ENCODE data around the gene PTPRD.

PTPRD gene

GRCh38 chr9:9396518-9396917, 1216.3 kb downstream of the PTPRD start:
- Histone ChIP-seq H3K4me1 (ENCODE audit: control insufficient read depth, insufficient read depth, low read length) (no peaks in the 10 kb centered on the region), H3K36me3 (ENCODE audit: control insufficient read depth in 2 of 2, insufficient read depth in 2 of 2, low read length in 2 of 2) (no peaks in the 10 kb centered on the region), H3K9me3 (ENCODE audit: control insufficient read depth in 2 of 2, low read length in 2 of 2) (no peaks in the 10 kb centered on the region), H3K27ac (ENCODE audit: low read length) (no peak overlapping the region), H3K4me3 (ENCODE audit: low read length in 2 of 2) (no peak overlapping the region), H3K9ac (ENCODE audit: low read length in 2 of 2) (no peak overlapping the region), H3K27me3 (ENCODE audit: control insufficient read depth in 1 of 2, insufficient read depth in 2 of 2, low read length in 2 of 2) (no peaks in the 10 kb centered on the region)

DNA sequence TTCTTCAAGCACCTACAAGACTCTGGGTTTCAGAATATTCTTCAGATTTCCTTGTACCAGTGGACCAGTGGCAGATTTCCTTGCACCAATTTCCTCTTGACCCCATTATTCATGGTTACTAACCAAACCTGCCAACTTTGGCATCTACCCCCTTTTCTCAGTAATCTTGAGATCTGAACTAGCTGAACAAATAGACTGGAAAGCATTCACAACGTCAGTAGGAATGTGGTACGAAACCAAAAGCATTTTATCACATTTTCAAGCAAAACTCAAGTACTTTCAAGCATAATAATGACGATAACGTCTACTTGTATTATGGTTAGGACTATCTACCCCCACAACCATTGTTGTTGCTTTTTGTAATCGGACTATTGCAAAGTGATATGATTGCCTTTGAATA, 1217.3 kb downstream of the PTPRD start:
- no peaks in the 10 kb centered on the region for H3K9me3 ChIP-seq (ENCODE audit: control insufficient read depth in 2 of 2, low read length in 2 of 2)
- H3K27me3 ChIP-seq (ENCODE audit: control insufficient read depth in 1 of 2, insufficient read depth in 2 of 2, low read length in 2 of 2), result no peaks in the 10 kb centered on the region
- no peak overlapping the region for H3K4me3 ChIP-seq (ENCODE audit: low read length in 2 of 2)
- H3K27ac ChIP-seq (ENCODE audit: low read length), result no peak overlapping the region
- no peaks in the 10 kb centered on the region for H3K36me3 ChIP-seq (ENCODE audit: control insufficient read depth in 2 of 2, insufficient read depth in 2 of 2, low read length in 2 of 2)
- H3K4me1 ChIP-seq (ENCODE audit: control insufficient read depth, insufficient read depth, low read length), result no peaks in the 10 kb centered on the region
- no peak overlapping the region for H3K9ac ChIP-seq (ENCODE audit: low read length in 2 of 2)

DNA sequence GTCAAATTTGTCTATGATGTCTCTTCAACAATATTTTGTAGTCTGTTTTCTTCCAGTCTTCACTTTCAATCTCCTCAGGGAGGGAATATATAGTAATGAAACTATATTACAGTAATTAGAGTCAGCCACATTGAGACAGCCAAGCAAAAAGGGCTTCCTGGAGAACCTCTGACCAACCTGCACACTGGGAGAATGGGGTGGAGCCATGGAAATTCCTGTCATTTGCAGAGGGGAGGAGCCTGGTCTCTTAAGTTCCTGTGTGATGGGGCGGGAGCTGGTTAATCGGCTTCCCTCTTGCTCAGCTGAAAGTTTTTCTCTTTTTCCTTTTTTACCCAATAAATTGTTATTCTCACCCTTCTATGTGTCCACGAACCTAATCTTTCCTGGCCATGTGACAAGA, 1220.0 kb downstream of the PTPRD start:
- H3K27me3 ChIP-seq (ENCODE audit: control insufficient read depth in 1 of 2, insufficient read depth in 2 of 2, low read length in 2 of 2), result no peaks in the 10 kb centered on the region
- no peak overlapping the region for H3K4me3 ChIP-seq (ENCODE audit: low read length in 2 of 2)
- no peak overlapping the region for H3K27ac ChIP-seq (ENCODE audit: low read length)
- H3K9ac ChIP-seq (ENCODE audit: low read length in 2 of 2), result no peak overlapping the region
- H3K36me3 ChIP-seq (ENCODE audit: control insufficient read depth in 2 of 2, insufficient read depth in 2 of 2, low read length in 2 of 2), result no peaks in the 10 kb centered on the region
- H3K9me3 ChIP-seq (ENCODE audit: control insufficient read depth in 2 of 2, low read length in 2 of 2), result no peaks in the 10 kb centered on the region
- no peaks in the 10 kb centered on the region for H3K4me1 ChIP-seq (ENCODE audit: control insufficient read depth, insufficient read depth, low read length)

DNA sequence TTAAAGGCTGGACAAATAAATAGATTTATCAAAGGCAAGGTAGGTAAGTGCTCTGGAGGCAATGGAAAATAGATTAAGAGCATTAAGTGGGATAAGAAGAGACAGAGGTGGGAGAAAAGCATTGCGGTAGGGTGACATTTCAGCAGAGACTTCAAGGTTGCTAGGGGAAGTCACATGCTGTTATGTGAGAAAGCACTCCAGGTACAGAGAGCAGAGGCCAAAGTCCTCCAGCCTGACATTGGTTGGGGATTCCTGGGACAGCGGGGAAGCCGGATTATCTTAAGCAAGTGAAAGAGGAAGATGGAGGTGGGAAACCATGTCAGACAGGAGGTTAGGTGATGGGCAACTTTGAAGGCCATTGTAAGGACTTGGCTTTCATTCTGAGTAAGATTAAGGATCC, 1222.9 kb downstream of the PTPRD start:
- H3K4me3 ChIP-seq (ENCODE audit: low read length in 2 of 2), result no peak overlapping the region
- no peaks in the 10 kb centered on the region for H3K4me1 ChIP-seq (ENCODE audit: control insufficient read depth, insufficient read depth, low read length)
- no peak overlapping the region for H3K27ac ChIP-seq (ENCODE audit: low read length)
- H3K9me3 ChIP-seq (ENCODE audit: control insufficient read depth in 2 of 2, low read length in 2 of 2), result no peaks in the 10 kb centered on the region
- no peaks in the 10 kb centered on the region for H3K36me3 ChIP-seq (ENCODE audit: control insufficient read depth in 2 of 2, insufficient read depth in 2 of 2, low read length in 2 of 2)
- H3K9ac ChIP-seq (ENCODE audit: low read length in 2 of 2), result no peak overlapping the region
- no peaks in the 10 kb centered on the region for H3K27me3 ChIP-seq (ENCODE audit: control insufficient read depth in 1 of 2, insufficient read depth in 2 of 2, low read length in 2 of 2)

DNA sequence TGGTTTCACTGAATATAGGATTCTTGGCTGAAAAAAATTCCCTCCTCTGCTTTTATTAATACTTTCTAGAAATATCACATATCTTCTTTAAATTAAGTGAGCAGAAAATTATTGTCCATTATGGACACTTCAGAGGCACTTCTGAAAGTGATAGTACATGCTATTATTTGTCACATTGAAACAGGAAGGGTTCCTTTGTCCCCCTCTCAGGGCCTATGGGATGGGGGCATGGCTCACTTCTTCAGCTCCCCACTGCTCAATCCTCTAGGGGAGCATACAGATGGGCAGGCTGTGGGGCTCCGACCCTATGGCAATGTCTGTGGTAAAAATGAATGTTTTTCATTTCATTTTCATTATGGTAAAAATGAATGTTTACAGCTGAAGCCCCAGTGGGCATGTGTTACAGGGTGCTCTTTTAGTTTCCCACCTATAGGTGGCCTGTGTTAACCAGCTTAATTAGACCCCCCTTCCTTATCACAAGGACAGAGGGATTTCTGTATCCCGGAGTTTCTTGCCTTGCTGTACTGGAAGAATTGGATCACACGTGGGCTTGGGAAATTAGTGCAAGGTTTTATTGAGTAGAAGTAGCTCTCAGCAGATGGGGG, 1225.2 kb downstream of the PTPRD start:
- Histone ChIP-seq H3K27ac (ENCODE audit: low read length) (no peak overlapping the region), H3K4me3 (ENCODE audit: low read length in 2 of 2) (no peak overlapping the region), H3K9ac (ENCODE audit: low read length in 2 of 2) (no peak overlapping the region)

GRCh38 chr9:9362332-9362731, 1250.5 kb downstream of the PTPRD start:
- no peaks in the 10 kb centered on the region for H3K27me3 ChIP-seq (ENCODE audit: control insufficient read depth in 1 of 2, insufficient read depth in 2 of 2, low read length in 2 of 2)
- H3K4me1 ChIP-seq (ENCODE audit: control insufficient read depth, insufficient read depth, low read length), result no peaks in the 10 kb centered on the region
- no peak overlapping the region for H3K27ac ChIP-seq (ENCODE audit: low read length)
- H3K9ac ChIP-seq (ENCODE audit: low read length in 2 of 2), result no peak overlapping the region
- H3K9me3 ChIP-seq (ENCODE audit: control insufficient read depth in 2 of 2, low read length in 2 of 2), result no peaks in the 10 kb centered on the region
- no peaks in the 10 kb centered on the region for H3K36me3 ChIP-seq (ENCODE audit: control insufficient read depth in 2 of 2, insufficient read depth in 2 of 2, low read length in 2 of 2)
- H3K4me3 ChIP-seq (ENCODE audit: low read length in 2 of 2), result no peak overlapping the region

More for the DNA sequence above, 1225.2 kb downstream of the PTPRD start:
- Histone ChIP-seq H3K27me3 (ENCODE audit: control insufficient read depth in 1 of 2, insufficient read depth in 2 of 2, low read length in 2 of 2) (no peaks in the 10 kb centered on the region), H3K9me3 (ENCODE audit: control insufficient read depth in 2 of 2, low read length in 2 of 2) (no peaks in the 10 kb centered on the region), H3K4me1 (ENCODE audit: control insufficient read depth, insufficient read depth, low read length) (no peaks in the 10 kb centered on the region), H3K36me3 (ENCODE audit: control insufficient read depth in 2 of 2, insufficient read depth in 2 of 2, low read length in 2 of 2) (no peaks in the 10 kb centered on the region)

DNA sequence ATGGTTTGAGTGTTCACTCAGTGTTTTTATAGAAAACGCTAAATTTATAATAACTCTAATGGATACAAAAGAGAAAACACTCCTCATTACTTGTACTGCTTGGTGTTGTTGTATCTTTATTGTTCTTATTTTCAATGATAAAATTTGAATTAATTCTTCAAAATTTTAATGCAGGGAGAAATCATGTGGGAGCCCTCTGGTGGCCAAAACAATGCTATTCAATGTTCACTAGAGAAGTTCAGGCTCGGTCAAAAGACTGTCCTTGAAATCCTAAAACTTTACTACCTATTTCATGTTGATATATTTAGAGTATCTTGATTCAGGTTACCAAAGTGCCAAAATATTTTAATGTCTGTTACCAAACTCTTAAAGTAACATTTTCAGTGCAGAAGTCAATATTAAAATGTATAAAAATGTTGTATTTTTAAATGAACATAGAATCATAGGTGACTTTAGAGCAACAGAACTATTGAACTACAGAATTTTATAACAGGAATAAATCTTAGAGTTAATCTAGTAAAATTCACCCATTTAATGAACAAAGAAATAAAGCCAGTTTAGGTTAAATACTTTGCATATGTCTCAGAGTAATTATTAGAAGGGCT, 1259.8 kb downstream of the PTPRD start:
- Histone ChIP-seq H3K4me1 (ENCODE audit: control insufficient read depth, insufficient read depth, low read length) (no peaks in the 10 kb centered on the region), H3K4me3 (ENCODE audit: low read length in 2 of 2) (no peak overlapping the region), H3K36me3 (ENCODE audit: control insufficient read depth in 2 of 2, insufficient read depth in 2 of 2, low read length in 2 of 2) (no peaks in the 10 kb centered on the region), H3K27me3 (ENCODE audit: control insufficient read depth in 1 of 2, insufficient read depth in 2 of 2, low read length in 2 of 2) (no peaks in the 10 kb centered on the region), H3K9ac (ENCODE audit: low read length in 2 of 2) (no peak overlapping the region), H3K27ac (ENCODE audit: low read length) (no peak overlapping the region), H3K9me3 (ENCODE audit: control insufficient read depth in 2 of 2, low read length in 2 of 2) (no peaks in the 10 kb centered on the region)

- Histone ChIP-seq H3K27me3 (ENCODE audit: control insufficient read depth in 1 of 2, insufficient read depth in 2 of 2, low read length in 2 of 2) (no peaks in the 10 kb centered on the region), H3K4me3 (ENCODE audit: low read length in 2 of 2) (no peak overlapping the region), H3K9ac (ENCODE audit: low read length in 2 of 2) (no peak overlapping the region), H3K9me3 (ENCODE audit: control insufficient read depth in 2 of 2, low read length in 2 of 2) (no peaks in the 10 kb centered on the region), H3K36me3 (ENCODE audit: control insufficient read depth in 2 of 2, insufficient read depth in 2 of 2, low read length in 2 of 2) (no peaks in the 10 kb centered on the region), H3K27ac (ENCODE audit: low read length) (no peak overlapping the region), H3K4me1 (ENCODE audit: control insufficient read depth, insufficient read depth, low read length) (no peaks in the 10 kb centered on the region)
These were observed 1271.6 kb downstream of the PTPRD start for GRCh38 chr9:9341203-9341602.

DNA sequence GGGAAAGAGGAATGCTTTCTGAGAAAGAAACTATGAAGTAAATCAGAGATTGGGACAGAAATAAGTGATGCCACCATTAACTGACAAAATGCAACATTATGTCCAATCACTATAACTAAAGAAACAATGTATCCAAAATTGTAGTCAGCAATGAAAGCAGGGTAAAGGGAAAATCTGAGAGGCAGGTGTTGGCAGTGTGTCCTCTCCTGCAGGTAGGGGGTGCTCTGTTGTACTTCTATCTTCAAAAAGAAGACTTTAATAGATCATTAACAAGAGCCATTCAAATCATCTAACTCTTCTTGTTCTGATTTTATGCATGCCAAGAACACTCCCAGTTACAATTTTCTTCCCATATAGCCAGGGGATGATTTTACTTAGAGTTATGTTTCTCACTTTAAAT, 1275.7 kb downstream of the PTPRD start:
- Histone ChIP-seq H3K36me3 (ENCODE audit: control insufficient read depth in 2 of 2, insufficient read depth in 2 of 2, low read length in 2 of 2) (no peaks in the 10 kb centered on the region), H3K4me1 (ENCODE audit: control insufficient read depth, insufficient read depth, low read length) (no peaks in the 10 kb centered on the region)

GRCh38 chr9:9326749-9327148, 1286.1 kb downstream of the PTPRD start:
- Histone ChIP-seq H3K9me3 (ENCODE audit: control insufficient read depth in 2 of 2, low read length in 2 of 2) (no peaks in the 10 kb centered on the region), H3K4me1 (ENCODE audit: control insufficient read depth, insufficient read depth, low read length) (no peaks in the 10 kb centered on the region), H3K36me3 (ENCODE audit: control insufficient read depth in 2 of 2, insufficient read depth in 2 of 2, low read length in 2 of 2) (no peaks in the 10 kb centered on the region), H3K27me3 (ENCODE audit: control insufficient read depth in 1 of 2, insufficient read depth in 2 of 2, low read length in 2 of 2) (peaks cover 0 to 1% of the 10 kb centered on the region in 2 donors), H3K9ac (ENCODE audit: low read length in 2 of 2) (no peak overlapping the region), H3K4me3 (ENCODE audit: low read length in 2 of 2) (no peak overlapping the region), H3K27ac (ENCODE audit: low read length) (no peak overlapping the region)

More for the DNA sequence above, 1275.7 kb downstream of the PTPRD start:
- no peaks in the 10 kb centered on the region for H3K27me3 ChIP-seq (ENCODE audit: control insufficient read depth in 1 of 2, insufficient read depth in 2 of 2, low read length in 2 of 2)
- H3K27ac ChIP-seq (ENCODE audit: low read length), result no peak overlapping the region
- H3K4me3 ChIP-seq (ENCODE audit: low read length in 2 of 2), result no peak overlapping the region
- no peaks in the 10 kb centered on the region for H3K9me3 ChIP-seq (ENCODE audit: control insufficient read depth in 2 of 2, low read length in 2 of 2)
- H3K9ac ChIP-seq (ENCODE audit: low read length in 2 of 2), result no peak overlapping the region

DNA sequence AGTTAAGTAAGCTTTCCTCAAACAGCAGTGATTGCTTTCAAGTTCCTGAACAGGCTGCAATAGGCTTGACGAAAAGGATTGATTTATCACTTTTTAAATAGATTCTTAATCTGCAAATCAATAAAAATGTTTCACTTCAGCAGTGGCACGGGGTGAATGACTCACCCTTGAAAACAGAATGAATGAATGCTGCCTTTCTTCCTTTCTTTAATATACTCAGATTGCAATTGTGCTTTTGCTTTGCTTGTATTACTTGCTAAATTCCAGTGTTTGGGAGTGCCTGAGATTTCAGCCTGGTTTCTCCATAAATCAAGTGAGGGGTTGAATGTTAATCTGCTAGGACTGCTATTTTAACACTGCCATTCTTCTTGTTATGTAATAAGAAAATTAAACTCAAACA, 1293.8 kb downstream of the PTPRD start:
- no peaks in the 10 kb centered on the region for H3K27me3 ChIP-seq (ENCODE audit: control insufficient read depth in 1 of 2, insufficient read depth in 2 of 2, low read length in 2 of 2)
- no peaks in the 10 kb centered on the region for H3K36me3 ChIP-seq (ENCODE audit: control insufficient read depth in 2 of 2, insufficient read depth in 2 of 2, low read length in 2 of 2)
- no peak overlapping the region for H3K4me3 ChIP-seq (ENCODE audit: low read length in 2 of 2)
- H3K27ac ChIP-seq (ENCODE audit: low read length), result no peak overlapping the region
- no peaks in the 10 kb centered on the region for H3K9me3 ChIP-seq (ENCODE audit: control insufficient read depth in 2 of 2, low read length in 2 of 2)
- no peaks in the 10 kb centered on the region for H3K4me1 ChIP-seq (ENCODE audit: control insufficient read depth, insufficient read depth, low read length)
- H3K9ac ChIP-seq (ENCODE audit: low read length in 2 of 2), result no peak overlapping the region
